A673 (cell line): ENCODE data around the gene BBS9. TPM values are rescaled to one million over a fixed set of nuclear protein-coding genes. Genes with fewer than 3 reads are reported as not detected.

ENCODE experiments used
- BruUV-seq: library from RNA; stranded (reverse); fragments of 400-500 nt; replicated peaks from 2 replicates; lab custom pipeline; 2021; lab: Mats Ljungman, UMichigan
- CTCF ChIA-PET: fragments of 300-600 bp; sonication (Branson Sonifier 250); formaldehyde crosslinking; loops from one replicate; lab custom pipeline; 2022; ENCODE audit warnings: antibody characterized with exemption; lab: Charles Lee
- POLR2A ChIA-PET: fragments of 300-600 bp; sonication (Branson Sonifier 250); formaldehyde crosslinking; loops from one replicate; lab custom pipeline; 2022; ENCODE audit warnings: antibody characterized with exemption; ENCODE audit not compliant: low non-redundant PET; lab: Charles Lee
- DNase-seq: peaks from one replicate; pipeline ENCODE4 v3.0.0-alpha.2; 2015; ENCODE audit warnings: low spot score
- H3K27ac ChIP-seq: fragments of 200-600 bp; sonication (generic); 2 replicates; pipeline ENCODE4 v1.5.1; 2016; ENCODE audit warnings: mixed run types, low read depth, mild to moderate bottlenecking, mixed read lengths, antibody characterized with exemption, low read length; ENCODE audit not compliant: poor library complexity, severe bottlenecking
- H3K27me3 ChIP-seq: fragments of 200-600 bp; sonication (generic); replicated peaks from 2 replicates; pipeline ENCODE4 v1.6.1; 2017; ENCODE audit warnings: mixed run types, low read depth, mild to moderate bottlenecking, mixed read lengths, antibody characterized with exemption, low read length; ENCODE audit not compliant: insufficient read depth, poor library complexity
- H3K36me3 ChIP-seq: fragments of 200-600 bp; sonication (generic); 2 replicates; pipeline ENCODE4 v1.6.1; 2016; ENCODE audit warnings: mixed run types, mild to moderate bottlenecking, mixed read lengths, antibody characterized with exemption, low read length; ENCODE audit not compliant: insufficient read depth, poor library complexity, severe bottlenecking
- H3K4me1 ChIP-seq: fragments of 200-600 bp; sonication (generic); 2 replicates; pipeline ENCODE4 v1.6.1; 2017; ENCODE audit warnings: mixed run types, mild to moderate bottlenecking, mixed read lengths, antibody characterized with exemption, low read length; ENCODE audit not compliant: insufficient read depth, poor library complexity, severe bottlenecking
- H3K4me3 ChIP-seq: fragments of 200-600 bp; sonication (generic); 2 replicates; pipeline ENCODE4 v1.5.1; 2016; ENCODE audit warnings: low read depth, mixed run types, mild to moderate bottlenecking, mixed read lengths, low read length; ENCODE audit not compliant: poor library complexity, severe bottlenecking
- H3K9me3 ChIP-seq: fragments of 200-600 bp; sonication (generic); 2 replicates; pipeline ENCODE4 v1.6.1; 2016; ENCODE audit warnings: mixed run types, low read depth, mild to moderate bottlenecking, mixed read lengths, antibody characterized with exemption, low read length; ENCODE audit not compliant: poor library complexity, severe bottlenecking
- CTCF ChIP-seq: fragments of 300-800, 200-600 bp; sonication (generic); conservative IDR thresholded peaks from 2 replicates; pipeline ENCODE4 v1.5.1; 2017; ENCODE audit warnings: low read depth, mild to moderate bottlenecking, antibody characterized with exemption, low read length, moderate library complexity, mixed read lengths
- EZH2 ChIP-seq: fragments of 200-600 bp; sonication (generic); IDR thresholded peaks from 2 replicates; pipeline ENCODE4 v1.6.1; 2017; ENCODE audit warnings: borderline replicate concordance, low read depth, mild to moderate bottlenecking, mixed read lengths, antibody characterized with exemption, low read length; ENCODE audit not compliant: poor library complexity, severe bottlenecking
- intact Hi-C: fragments of 100-400 bp; cut with micrococcal nuclease; formaldehyde crosslinking; loops from one replicate; pipeline ENCODE4 v1.10.0; 2022; ENCODE audit not compliant: unreplicated experiment
- total RNA-seq: library from RNA; stranded (reverse); gene quantifications from 2 replicates; pipeline ENCODE4 v1.2.3, GENCODE V29; 2021

The BBS9 gene
- total RNA-seq, 1 experiment from 2014 or later: 9.4 TPM

- H3K27me3 ChIP-seq: no peaks in the 10 kb centered on the region
- intact Hi-C loops: no loop called here
- H3K4me1 ChIP-seq: no peaks in the 10 kb centered on the region
- H3K27ac ChIP-seq: no peak overlapping the region
- H3K9me3 ChIP-seq: no peaks in the 10 kb centered on the region
- no peaks in the 10 kb centered on the region for H3K36me3 ChIP-seq
- no TSS peak for BruUV-seq
- CTCF ChIA-PET: no interaction called here
- POLR2A ChIA-PET: no interaction called here
- DNase-seq: no peak
- no peak overlapping the region for H3K4me3 ChIP-seq
- TF ChIP-seq EZH2 (no peak), CTCF (no peak)
These were observed 374.9 kb downstream of the BBS9 start for GRCh38 chr7:33504266-33504665.

- CTCF ChIA-PET: interaction anchor here (0.6 kb wide), 1 partner anchor 178 kb away, joined by 11 read pairs; no protein-coding TSS in a partner anchor
- no peak overlapping the region for H3K4me3 ChIP-seq
- POLR2A ChIA-PET: no interaction called here
- H3K27ac ChIP-seq: no peak overlapping the region
- H3K9me3 ChIP-seq: no peaks in the 10 kb centered on the region
- no TSS peak for BruUV-seq
- no peak for TF ChIP-seq EZH2
- no peak for TF ChIP-seq CTCF
- no peaks in the 10 kb centered on the region for H3K36me3 ChIP-seq
- intact Hi-C loops: no loop called here
- DNase-seq: no peak
- no peaks in the 10 kb centered on the region for H3K4me1 ChIP-seq
- H3K27me3 ChIP-seq: no peaks in the 10 kb centered on the region
These were observed 379.8 kb downstream of the BBS9 start for GRCh38 chr7:33509206-33509605.

GRCh38 chr7:33511778-33512177 is 382.4 kb downstream of the BBS9 start:
- no peaks in the 10 kb centered on the region for H3K9me3 ChIP-seq
- H3K36me3 ChIP-seq: no peaks in the 10 kb centered on the region
- TF ChIP-seq CTCF: no peak
- no peak for TF ChIP-seq EZH2
- H3K27me3 ChIP-seq: no peaks in the 10 kb centered on the region
- CTCF ChIA-PET: no interaction called here
- no peaks in the 10 kb centered on the region for H3K4me1 ChIP-seq
- no peak overlapping the region for H3K27ac ChIP-seq
- intact Hi-C loops: no loop called here
- BruUV-seq: no TSS peak
- H3K4me3 ChIP-seq: no peak overlapping the region
- DNase-seq: no peak
- POLR2A ChIA-PET: no interaction called here
